ENCODE measurements around the gene IFI16.

Gene IFI16

GRCh38 chr1:159007726-159008125, 2.0 kb upstream of the IFI16 start:
- no peak overlapping the region for H3K4me3 ChIP-seq (ENCODE audit: low read length)
- TF ChIP-seq, protein P1, sequence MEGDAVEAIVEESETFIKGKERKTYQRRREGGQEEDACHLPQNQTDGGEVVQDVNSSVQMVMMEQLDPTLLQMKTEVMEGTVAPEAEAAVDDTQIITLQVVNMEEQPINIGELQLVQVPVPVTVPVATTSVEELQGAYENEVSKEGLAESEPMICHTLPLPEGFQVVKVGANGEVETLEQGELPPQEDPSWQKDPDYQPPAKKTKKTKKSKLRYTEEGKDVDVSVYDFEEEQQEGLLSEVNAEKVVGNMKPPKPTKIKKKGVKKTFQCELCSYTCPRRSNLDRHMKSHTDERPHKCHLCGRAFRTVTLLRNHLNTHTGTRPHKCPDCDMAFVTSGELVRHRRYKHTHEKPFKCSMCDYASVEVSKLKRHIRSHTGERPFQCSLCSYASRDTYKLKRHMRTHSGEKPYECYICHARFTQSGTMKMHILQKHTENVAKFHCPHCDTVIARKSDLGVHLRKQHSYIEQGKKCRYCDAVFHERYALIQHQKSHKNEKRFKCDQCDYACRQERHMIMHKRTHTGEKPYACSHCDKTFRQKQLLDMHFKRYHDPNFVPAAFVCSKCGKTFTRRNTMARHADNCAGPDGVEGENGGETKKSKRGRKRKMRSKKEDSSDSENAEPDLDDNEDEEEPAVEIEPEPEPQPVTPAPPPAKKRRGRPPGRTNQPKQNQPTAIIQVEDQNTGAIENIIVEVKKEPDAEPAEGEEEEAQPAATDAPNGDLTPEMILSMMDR (conservative IDR thresholded peaks at IDR 0.05; ENCODE audit: low read length), result no peak
- no peak for DNase-seq (ENCODE audit: low read depth)

DNA sequence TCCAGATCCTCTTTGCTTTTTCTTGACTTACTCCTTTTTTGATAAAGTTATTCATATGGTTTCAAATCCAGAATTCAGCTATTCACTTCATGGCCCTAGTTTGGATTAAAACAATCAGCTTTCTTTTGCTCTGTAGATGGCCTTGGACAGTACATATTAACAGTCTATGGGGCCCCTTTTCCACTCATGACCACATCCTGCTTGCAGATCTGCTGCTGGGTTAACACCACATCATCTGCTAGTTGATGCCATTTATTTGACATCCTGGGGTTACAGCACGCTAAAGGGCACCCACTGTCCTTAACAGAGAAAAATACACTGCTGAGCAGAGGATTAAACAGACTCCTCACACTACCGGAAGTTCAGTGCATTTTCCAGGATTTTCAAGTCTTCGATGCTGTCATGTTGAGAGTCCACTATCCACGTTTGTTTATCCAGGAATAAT, 941 bp upstream of the IFI16 start:
- H3K4me3 ChIP-seq (ENCODE audit: low read length), result no peak overlapping the region
- peak; percentile 25 for DNase-seq (ENCODE audit: low read depth)
- TF ChIP-seq, protein P1 (conservative IDR thresholded peaks at IDR 0.05; ENCODE audit: low read length), result no peak

- H3K4me3 ChIP-seq (ENCODE audit: low read length), result peak overlapping the region; percentile 70
Observed at GRCh38 chr1:159009287-159009686, 420 bp upstream of the IFI16 start.

GRCh38 chr1:159010391-159010790, 684 bp downstream of the IFI16 start:
- peak overlapping the region; percentile 70 for H3K4me3 ChIP-seq (ENCODE audit: low read length)
- DNase-seq (ENCODE audit: low read depth), result no peak
- TF ChIP-seq, protein P1 (conservative IDR thresholded peaks at IDR 0.05; ENCODE audit: low read length), result no peak

More at GRCh38 chr1:159009287-159009686, 420 bp upstream of the IFI16 start:
- TF ChIP-seq, protein P1 (conservative IDR thresholded peaks at IDR 0.05; ENCODE audit: low read length), result no peak
- DNase-seq (ENCODE audit: low read depth), result no peak

DNA sequence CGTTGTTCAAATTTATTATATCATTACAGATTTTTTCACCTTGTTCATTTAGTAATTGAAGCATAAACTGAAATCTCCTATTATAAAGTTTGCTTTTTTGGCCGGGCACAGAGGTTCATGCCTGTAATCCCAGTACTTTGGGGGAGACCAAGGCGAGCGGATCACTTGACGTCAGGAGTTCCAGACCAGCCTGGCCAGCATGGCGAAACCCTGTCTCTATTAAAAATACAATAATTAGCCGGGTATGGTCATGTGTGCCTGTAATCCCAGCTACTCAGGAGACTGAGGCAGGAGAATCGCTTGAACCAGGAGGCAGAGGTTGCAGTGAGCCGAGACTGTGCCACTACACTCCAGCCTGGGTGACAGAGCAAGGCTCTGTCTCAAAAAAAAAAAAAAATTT, 1.3 kb downstream of the IFI16 start:
- DNase-seq (ENCODE audit: low read depth), result peak; percentile 15
- H3K4me3 ChIP-seq (ENCODE audit: low read length), result peak overlapping the region; percentile 70

DNA sequence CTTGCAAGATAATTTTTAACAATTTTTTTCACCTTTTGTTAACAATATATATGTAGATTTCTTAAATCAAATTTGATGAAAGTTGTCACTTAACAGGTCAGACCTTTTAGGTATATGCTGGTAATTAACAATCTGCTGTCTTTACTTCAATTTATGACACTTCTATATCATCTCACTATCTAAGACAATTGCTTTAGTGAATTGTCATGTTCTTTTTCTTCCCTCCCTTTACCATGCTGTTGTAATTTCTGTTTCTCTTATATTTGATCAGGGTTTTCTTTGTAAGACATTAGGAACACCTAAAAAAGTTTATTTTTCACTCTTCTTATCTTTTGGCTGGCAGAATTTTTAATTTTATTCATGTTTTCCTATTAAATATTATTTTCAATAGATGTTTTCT, 2.0 kb downstream of the IFI16 start:
- TF ChIP-seq, protein P1 (conservative IDR thresholded peaks at IDR 0.05; ENCODE audit: low read length), result no peak
- peak overlapping the region; percentile 70 for H3K4me3 ChIP-seq (ENCODE audit: low read length)
- DNase-seq (ENCODE audit: low read depth), result no peak

DNA sequence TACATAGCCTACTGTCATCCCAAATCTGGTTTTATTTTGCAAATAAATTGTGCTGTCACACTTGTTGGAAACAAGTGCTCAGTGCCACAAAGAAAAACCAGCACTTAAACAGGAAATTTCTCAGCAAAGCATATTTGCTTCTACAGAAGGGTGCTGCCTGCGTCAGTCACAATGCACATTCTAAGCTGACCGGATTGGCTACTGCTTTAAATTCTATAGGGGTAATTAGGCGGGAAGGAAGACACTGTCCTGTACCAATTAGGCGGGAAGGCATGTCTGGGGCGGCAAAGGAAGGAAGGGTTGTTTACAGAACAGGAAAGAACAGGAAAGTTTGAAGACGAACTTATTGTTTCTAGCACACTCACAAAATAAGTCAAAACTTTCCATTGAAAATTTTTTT, 2.8 kb downstream of the IFI16 start:
- peak overlapping the region; percentile 70 for H3K4me3 ChIP-seq (ENCODE audit: low read length)
- DNase-seq (ENCODE audit: low read depth), result peak; percentile 26
- TF ChIP-seq, protein P1 (conservative IDR thresholded peaks at IDR 0.05; ENCODE audit: low read length), result no peak
